ENCODE results near the gene MLC1.

The MLC1 gene

GRCh38 chr22:50084614-50085021 lies 608 bp downstream of the MLC1 start:
- Histone ChIP-seq H3K4me3 (ENCODE audit: low read length in 2 of 2) (no peak overlapping the region), H3K36me3 (replicated peaks in 1 of 2; ENCODE audit: control insufficient read depth in 2 of 2, insufficient read depth in 2 of 2, low read length in 2 of 2) (no peaks in the 10 kb centered on the region), H3K14ac (ENCODE audit: low read length) (peak overlapping the region; percentile 63), H4K91ac (ENCODE audit: low read depth, low read length, poor library complexity) (no peak overlapping the region), H2BK12ac (ENCODE audit: low read length) (no peak overlapping the region), H2BK5ac (ENCODE audit: low read length) (peak overlapping the region; percentile 67), H3K4me1 (ENCODE audit: control insufficient read depth in 2 of 2, insufficient read depth in 1 of 2, low read depth in 1 of 2, low read length in 2 of 2) (peaks cover under 1 to 14% of the 10 kb centered on the region in 2 donors), H3K9ac (ENCODE audit: low read depth, low read length, poor library complexity) (no peak overlapping the region), H2BK120ac (ENCODE audit: low read depth, low read length) (peak overlapping the region; percentile 98), H4K8ac (ENCODE audit: low read depth, low read length) (no peak overlapping the region), H3K27me3 (ENCODE audit: control insufficient read depth in 3 of 3, insufficient read depth in 3 of 3, low read depth in 1 of 3, low read length in 3 of 3) (no peaks in the 10 kb centered on the region), H3K23ac (ENCODE audit: low read depth, low read length, poor library complexity) (no peak overlapping the region), H3K4ac (ENCODE audit: low read length) (no peak overlapping the region), H2AFZ (ENCODE audit: low read length) (no peak overlapping the region), H3K18ac (ENCODE audit: low read length) (peak overlapping the region; percentile 81), H2BK15ac (ENCODE audit: low read length) (peak overlapping the region; percentile 91), H2AK5ac (ENCODE audit: low read depth, low read length) (peak overlapping the region; percentile 24), H3K79me1 (ENCODE audit: low read depth, low read length) (no peaks in the 10 kb centered on the region), H3K9me3 (replicated peaks in 1 of 2; ENCODE audit: control insufficient read depth in 2 of 2, insufficient read depth in 1 of 2, low read depth in 1 of 2, low read length in 2 of 2) (peaks cover 4 to 8% of the 10 kb centered on the region in 2 donors), H3K4me2 (ENCODE audit: insufficient read depth, low read length, poor library complexity, severe bottlenecking) (no peak overlapping the region), H3K27ac (replicated peaks; ENCODE audit: low read length) (no peak overlapping the region)
- no peak for DNase-seq (ENCODE audit: low spot score)
- WGBS, 2 donors (ENCODE audit: extremely low coverage in 2 of 2, insufficient read length in 2 of 2, insufficient replicate concordance in 1 of 2): no CpG with 5 or more reads among the region's 16 CpGs

GRCh38 chr22:50084080-50084477 lies 1.1 kb downstream of the MLC1 start:
- no peak overlapping the region for H2AFZ ChIP-seq (ENCODE audit: low read length)
- H3K4me2 ChIP-seq (ENCODE audit: insufficient read depth, low read length, poor library complexity, severe bottlenecking): no peak overlapping the region
- H3K18ac ChIP-seq (ENCODE audit: low read length): peak overlapping the region; percentile 84
- no peak overlapping the region for H3K4ac ChIP-seq (ENCODE audit: low read length)
- peaks cover 5 to 16% of the 10 kb centered on the region in 2 donors for H3K4me1 ChIP-seq (ENCODE audit: control insufficient read depth in 2 of 2, insufficient read depth in 1 of 2, low read depth in 1 of 2, low read length in 2 of 2)
- H3K4me3 ChIP-seq (ENCODE audit: low read length in 2 of 2): no peak overlapping the region
- peak overlapping the region; percentile 92 for H2AK5ac ChIP-seq (ENCODE audit: low read depth, low read length)
- no CpG with 5 or more reads among the region's 10 CpGs for WGBS, 2 donors (ENCODE audit: extremely low coverage in 2 of 2, insufficient read length in 2 of 2, insufficient replicate concordance in 1 of 2)
- peak overlapping the region; percentile 57 for H3K14ac ChIP-seq (ENCODE audit: low read length)
- H3K27me3 ChIP-seq (ENCODE audit: control insufficient read depth in 3 of 3, insufficient read depth in 3 of 3, low read depth in 1 of 3, low read length in 3 of 3): no peaks in the 10 kb centered on the region
- peak overlapping the region; percentile 67 for H2BK5ac ChIP-seq (ENCODE audit: low read length)
- H3K9me3 ChIP-seq (replicated peaks in 1 of 2; ENCODE audit: control insufficient read depth in 2 of 2, insufficient read depth in 1 of 2, low read depth in 1 of 2, low read length in 2 of 2): peaks cover 1 to 5% of the 10 kb centered on the region in 2 donors
- peak overlapping the region; percentile 92 for H2BK12ac ChIP-seq (ENCODE audit: low read length)
- H4K91ac ChIP-seq (ENCODE audit: low read depth, low read length, poor library complexity): no peak overlapping the region
- H3K79me1 ChIP-seq (ENCODE audit: low read depth, low read length): no peaks in the 10 kb centered on the region
- peak overlapping the region; percentile 98 for H2BK120ac ChIP-seq (ENCODE audit: low read depth, low read length)
- no peak overlapping the region for H3K27ac ChIP-seq (replicated peaks; ENCODE audit: low read length)
- H3K36me3 ChIP-seq (replicated peaks in 1 of 2; ENCODE audit: control insufficient read depth in 2 of 2, insufficient read depth in 2 of 2, low read length in 2 of 2): no peaks in the 10 kb centered on the region
- peak overlapping the region; percentile 68 for H4K8ac ChIP-seq (ENCODE audit: low read depth, low read length)
- H2BK15ac ChIP-seq (ENCODE audit: low read length): peak overlapping the region; percentile 98
- DNase-seq (ENCODE audit: low spot score): no peak
- peak overlapping the region; percentile 58 for H3K23ac ChIP-seq (ENCODE audit: low read depth, low read length, poor library complexity)
- no peak overlapping the region for H3K9ac ChIP-seq (ENCODE audit: low read depth, low read length, poor library complexity)

GRCh38 chr22:50083462-50084079 lies 1.7 kb downstream of the MLC1 start:
- Histone ChIP-seq H3K4me2 (ENCODE audit: insufficient read depth, low read length, poor library complexity, severe bottlenecking) (no peak overlapping the region), H3K27me3 (ENCODE audit: control insufficient read depth in 3 of 3, insufficient read depth in 3 of 3, low read depth in 1 of 3, low read length in 3 of 3) (no peaks in the 10 kb centered on the region), H3K4me3 (ENCODE audit: low read length in 2 of 2) (no peak overlapping the region), H2BK120ac (ENCODE audit: low read depth, low read length) (peak overlapping the region; percentile 98), H3K9ac (ENCODE audit: low read depth, low read length, poor library complexity) (no peak overlapping the region), H2AK5ac (ENCODE audit: low read depth, low read length) (peak overlapping the region; percentile 92), H2BK15ac (ENCODE audit: low read length) (peak overlapping the region; percentile 98), H2AFZ (ENCODE audit: low read length) (no peak overlapping the region), H3K36me3 (replicated peaks in 1 of 2; ENCODE audit: control insufficient read depth in 2 of 2, insufficient read depth in 2 of 2, low read length in 2 of 2) (no peaks in the 10 kb centered on the region), H3K9me3 (replicated peaks in 1 of 2; ENCODE audit: control insufficient read depth in 2 of 2, insufficient read depth in 1 of 2, low read depth in 1 of 2, low read length in 2 of 2) (peaks cover 1 to 5% of the 10 kb centered on the region in 2 donors), H3K18ac (ENCODE audit: low read length) (peak overlapping the region; percentile 84), H3K14ac (ENCODE audit: low read length) (peak overlapping the region; percentile 57), H3K23ac (ENCODE audit: low read depth, low read length, poor library complexity) (peak overlapping the region; percentile 58), H3K4ac (ENCODE audit: low read length) (no peak overlapping the region), H4K8ac (ENCODE audit: low read depth, low read length) (peak overlapping the region; percentile 68), H3K79me1 (ENCODE audit: low read depth, low read length) (no peaks in the 10 kb centered on the region), H2BK5ac (ENCODE audit: low read length) (peak overlapping the region; percentile 67), H2BK12ac (ENCODE audit: low read length) (peak overlapping the region; percentile 92), H3K27ac (replicated peaks; ENCODE audit: low read length) (no peak overlapping the region), H3K4me1 (ENCODE audit: control insufficient read depth in 2 of 2, insufficient read depth in 1 of 2, low read depth in 1 of 2, low read length in 2 of 2) (peaks cover 6 to 16% of the 10 kb centered on the region in 2 donors), H4K91ac (ENCODE audit: low read depth, low read length, poor library complexity) (no peak overlapping the region)
- no peak for DNase-seq (ENCODE audit: low spot score)
- WGBS, 2 donors (ENCODE audit: extremely low coverage in 2 of 2, insufficient read length in 2 of 2, insufficient replicate concordance in 1 of 2): no CpG with 5 or more reads among the region's 18 CpGs

- H3K14ac ChIP-seq (ENCODE audit: low read length): no peak overlapping the region
- peaks cover 1 to 5% of the 10 kb centered on the region in 2 donors for H3K9me3 ChIP-seq (replicated peaks in 1 of 2; ENCODE audit: control insufficient read depth in 2 of 2, insufficient read depth in 1 of 2, low read depth in 1 of 2, low read length in 2 of 2)
- no peak overlapping the region for H4K8ac ChIP-seq (ENCODE audit: low read depth, low read length)
- peak overlapping the region; percentile 56 for H4K91ac ChIP-seq (ENCODE audit: low read depth, low read length, poor library complexity)
- H3K9ac ChIP-seq (ENCODE audit: low read depth, low read length, poor library complexity): no peak overlapping the region
- no peaks in the 10 kb centered on the region for H3K27me3 ChIP-seq (ENCODE audit: control insufficient read depth in 3 of 3, insufficient read depth in 3 of 3, low read depth in 1 of 3, low read length in 3 of 3)
- H2BK15ac ChIP-seq (ENCODE audit: low read length): peak overlapping the region; percentile 38
- no peak overlapping the region for H2AK5ac ChIP-seq (ENCODE audit: low read depth, low read length)
- no peaks in the 10 kb centered on the region for H3K36me3 ChIP-seq (replicated peaks in 1 of 2; ENCODE audit: control insufficient read depth in 2 of 2, insufficient read depth in 2 of 2, low read length in 2 of 2)
- H3K23ac ChIP-seq (ENCODE audit: low read depth, low read length, poor library complexity): peak overlapping the region; percentile 26
- H3K4me3 ChIP-seq (ENCODE audit: low read length in 2 of 2): no peak overlapping the region
- H2AFZ ChIP-seq (ENCODE audit: low read length): no peak overlapping the region
- H3K4me1 ChIP-seq (ENCODE audit: control insufficient read depth in 2 of 2, insufficient read depth in 1 of 2, low read depth in 1 of 2, low read length in 2 of 2): peaks cover 6 to 16% of the 10 kb centered on the region in 2 donors
- no peak for DNase-seq (ENCODE audit: low spot score)
- no peak overlapping the region for H2BK5ac ChIP-seq (ENCODE audit: low read length)
- no peaks in the 10 kb centered on the region for H3K79me1 ChIP-seq (ENCODE audit: low read depth, low read length)
- no peak overlapping the region for H3K4ac ChIP-seq (ENCODE audit: low read length)
- no peak overlapping the region for H2BK12ac ChIP-seq (ENCODE audit: low read length)
- no CpG with 5 or more reads among the region's 21 CpGs for WGBS, 2 donors (ENCODE audit: extremely low coverage in 2 of 2, insufficient read length in 2 of 2, insufficient replicate concordance in 1 of 2)
- no peak overlapping the region for H3K4me2 ChIP-seq (ENCODE audit: insufficient read depth, low read length, poor library complexity, severe bottlenecking)
- no peak overlapping the region for H3K27ac ChIP-seq (replicated peaks; ENCODE audit: low read length)
- no peak overlapping the region for H2BK120ac ChIP-seq (ENCODE audit: low read depth, low read length)
- peak overlapping the region; percentile 2 for H3K18ac ChIP-seq (ENCODE audit: low read length)
These were observed 2.2 kb downstream of the MLC1 start for GRCh38 chr22:50082961-50083461.
